ENCODE results near the gene TBC1D14. TPM values are rescaled to one million over a fixed set of nuclear protein-coding genes. Genes with fewer than 3 reads are reported as not detected.

TBC1D14 gene
- total and polyA plus RNA-seq, 9 of the 15 experiments (the other 6 are each of a cell fraction or from before 2014, with no cell fraction given): 2.1 to 59.6 (median 44.8) TPM

DNA sequence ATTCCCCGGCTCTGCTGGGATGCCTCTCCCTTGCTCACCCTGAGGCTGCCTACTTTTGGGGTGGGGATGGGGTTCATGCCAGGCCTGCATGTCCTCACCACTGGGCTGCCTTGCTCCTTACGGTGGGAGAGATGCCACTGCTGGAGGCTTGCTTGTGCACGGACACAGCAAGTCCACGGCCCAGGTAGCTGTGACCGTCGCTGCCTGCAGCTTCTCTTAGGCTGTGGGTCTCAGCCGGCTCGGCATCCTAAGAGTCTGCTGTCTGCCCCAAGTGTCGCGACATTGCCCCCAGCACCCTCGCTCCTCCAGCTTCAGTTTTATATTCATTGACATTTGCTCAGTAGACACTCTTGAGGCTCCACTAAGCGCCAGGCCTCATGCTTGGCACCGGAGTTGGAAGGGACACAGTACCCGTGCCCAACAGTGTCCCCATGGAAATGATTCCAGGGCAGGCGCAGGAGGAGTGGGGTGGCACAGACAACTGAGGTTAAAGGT, 58.3 kb downstream of the TBC1D14 start (continued):
- TF ChIP-seq YBX1 (IDR thresholded peaks at IDR 0.05) (no peak), PHF8 (IDR thresholded peaks at IDR 0.05; ENCODE audit: borderline replicate concordance, low read length) (no peak), PML (IDR thresholded peaks at IDR 0.05; ENCODE audit: low read length) (no peak)

DNA sequence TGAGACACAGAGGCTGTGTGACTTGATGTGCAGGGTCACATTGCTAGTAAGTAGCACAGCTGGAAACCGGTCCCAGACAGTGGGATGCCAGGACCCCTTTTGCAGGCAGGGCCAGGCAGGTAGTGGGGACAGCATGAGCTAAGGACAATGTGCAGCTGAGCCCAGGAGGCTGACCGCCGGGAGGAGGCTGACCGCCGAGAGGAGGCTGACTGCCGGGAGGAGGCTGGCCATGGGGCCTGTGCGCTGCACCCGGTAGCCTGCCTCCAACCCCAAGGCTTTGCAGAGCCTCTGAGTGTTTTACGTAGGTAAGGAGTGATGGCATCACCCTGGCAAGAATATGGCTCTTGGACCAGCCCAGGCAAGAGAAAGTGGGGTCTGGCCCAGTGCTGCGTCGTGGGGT, 58.9 kb downstream of the TBC1D14 start:
- Histone ChIP-seq H3K9me1 (ENCODE audit: control insufficient read depth, insufficient read depth, low read length) (no peaks in the 10 kb centered on the region), H3K4me3 (no peak overlapping the region), H3K4me1 (replicated peaks in 1 of 2; ENCODE audit: control insufficient read depth in 2 of 2, insufficient read depth in 2 of 2, low read length in 2 of 2) (peaks cover 3 to 12% of the 10 kb centered on the region in 2 experiments), H3K79me2 (ENCODE audit: control insufficient read depth, insufficient read depth, low read length) (peaks cover 47% of the 10 kb centered on the region), H3K4me2 (ENCODE audit: insufficient read depth, low read length) (no peak overlapping the region), H2AFZ (ENCODE audit: low read depth, low read length) (no peak overlapping the region), H3K36me3 (ENCODE audit: control insufficient read depth, insufficient read depth, low read length) (peaks cover 51% of the 10 kb centered on the region), H4K20me1 (replicated peaks; ENCODE audit: control insufficient read depth, insufficient read depth, low read length) (peaks cover 36% of the 10 kb centered on the region), H3K27ac (ENCODE audit: extremely low read depth, low read depth, low read length) (no peak overlapping the region), H3K27me3 (ENCODE audit: control insufficient read depth in 2 of 2, insufficient read depth in 2 of 2, low read length in 2 of 2) (no peaks in the 10 kb centered on the region), H3K9ac (ENCODE audit: insufficient read depth in 1 of 2, low read depth in 2 of 2, low read length in 2 of 2) (no peak overlapping the region), H3K9me3 (replicated peaks; ENCODE audit: control insufficient read depth, insufficient read depth, low read depth, low read length) (no peaks in the 10 kb centered on the region)
- ATAC-seq: no peak
- POLR2A ChIA-PET: interaction anchor here (1.4 kb wide), 1 partner anchor 12 kb away, joined by 4 read pairs; no protein-coding TSS in a partner anchor
- DNase-seq (ENCODE audit: extremely low read depth in 1 of 4, low spot score in 3 of 4): no peak
- 64% methylated on average over 11 of the region's 11 CpGs for WGBS (ENCODE audit: insufficient coverage, low coverage, missing lambda C conversion rate)
- no TSS peak for BruUV-seq (replicated peaks)
- in situ Hi-C loops (cut with MboI): no loop called here
- CTCF ChIA-PET (ENCODE audit: low intra/inter-chr PET ratio): no interaction called here
- intact Hi-C loops (cut with micrococcal nuclease): no loop called here
- FAIRE-seq: no peak
- TF ChIP-seq CHD2 (IDR thresholded peaks at IDR 0.05; ENCODE audit: low read depth, low read length) (no peak), ATF4 (CRISPR knock-in tag; IDR thresholded peaks at IDR 0.05) (no peak), JUNB (CRISPR knock-in tag; conservative IDR thresholded peaks at IDR 0.05) (no peak), ZKSCAN8 (CRISPR knock-in tag; IDR thresholded peaks at IDR 0.05) (no peak), ZBTB2 (IDR thresholded peaks at IDR 0.05) (no peak), ATF1 (CRISPR knock-in tag; IDR thresholded peaks at IDR 0.05) (no peak), ATF1 (tag; IDR thresholded peaks at IDR 0.05) (no peak), ZNF655 (CRISPR knock-in tag; IDR thresholded peaks at IDR 0.05) (no peak), HDAC8 (tag; IDR thresholded peaks at IDR 0.05) (no peak), ZNF717 (CRISPR knock-in tag; IDR thresholded peaks at IDR 0.05) (no peak)
- TF ChIP-seq, protein P1, sequence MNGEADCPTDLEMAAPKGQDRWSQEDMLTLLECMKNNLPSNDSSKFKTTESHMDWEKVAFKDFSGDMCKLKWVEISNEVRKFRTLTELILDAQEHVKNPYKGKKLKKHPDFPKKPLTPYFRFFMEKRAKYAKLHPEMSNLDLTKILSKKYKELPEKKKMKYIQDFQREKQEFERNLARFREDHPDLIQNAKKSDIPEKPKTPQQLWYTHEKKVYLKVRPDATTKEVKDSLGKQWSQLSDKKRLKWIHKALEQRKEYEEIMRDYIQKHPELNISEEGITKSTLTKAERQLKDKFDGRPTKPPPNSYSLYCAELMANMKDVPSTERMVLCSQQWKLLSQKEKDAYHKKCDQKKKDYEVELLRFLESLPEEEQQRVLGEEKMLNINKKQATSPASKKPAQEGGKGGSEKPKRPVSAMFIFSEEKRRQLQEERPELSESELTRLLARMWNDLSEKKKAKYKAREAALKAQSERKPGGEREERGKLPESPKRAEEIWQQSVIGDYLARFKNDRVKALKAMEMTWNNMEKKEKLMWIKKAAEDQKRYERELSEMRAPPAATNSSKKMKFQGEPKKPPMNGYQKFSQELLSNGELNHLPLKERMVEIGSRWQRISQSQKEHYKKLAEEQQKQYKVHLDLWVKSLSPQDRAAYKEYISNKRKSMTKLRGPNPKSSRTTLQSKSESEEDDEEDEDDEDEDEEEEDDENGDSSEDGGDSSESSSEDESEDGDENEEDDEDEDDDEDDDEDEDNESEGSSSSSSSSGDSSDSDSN (IDR thresholded peaks at IDR 0.05; ENCODE audit: borderline replicate concordance in 1 of 2, low read depth in 2 of 2, low read length in 2 of 2): no peak
- TF ChIP-seq, protein P2, sequence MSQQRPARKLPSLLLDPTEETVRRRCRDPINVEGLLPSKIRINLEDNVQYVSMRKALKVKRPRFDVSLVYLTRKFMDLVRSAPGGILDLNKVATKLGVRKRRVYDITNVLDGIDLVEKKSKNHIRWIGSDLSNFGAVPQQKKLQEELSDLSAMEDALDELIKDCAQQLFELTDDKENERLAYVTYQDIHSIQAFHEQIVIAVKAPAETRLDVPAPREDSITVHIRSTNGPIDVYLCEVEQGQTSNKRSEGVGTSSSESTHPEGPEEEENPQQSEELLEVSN (IDR thresholded peaks at IDR 0.05; ENCODE audit: borderline replicate concordance in 1 of 2, extremely low read depth in 1 of 2, insufficient read depth in 1 of 2, insufficient read length in 1 of 2, low read depth in 1 of 2, low read length in 1 of 2, poor library complexity in 1 of 2, severe bottlenecking in 1 of 2): no peak

Data from K562 (cell line).